Astrocyte (in vitro differentiated cells and primary cell): ENCODE results near the gene GGCT.

Source experiments
- EZH2 ChIP-seq: IDR thresholded peaks from 2 replicates; pipeline ENCODE4 v1.6.1; 2012; ENCODE audit warnings: mild to moderate bottlenecking, low read length, inconsistent platforms; ENCODE audit not compliant: insufficient read depth
- TF ChIP-seq, protein P1 (sequence below): IDR thresholded peaks from 2 replicates; pipeline ENCODE4 v1.5.1; 2011; ENCODE audit warnings: low read depth, mild to moderate bottlenecking, inconsistent platforms, low read length, moderate library complexity; ENCODE audit not compliant: insufficient read depth

DNA sequence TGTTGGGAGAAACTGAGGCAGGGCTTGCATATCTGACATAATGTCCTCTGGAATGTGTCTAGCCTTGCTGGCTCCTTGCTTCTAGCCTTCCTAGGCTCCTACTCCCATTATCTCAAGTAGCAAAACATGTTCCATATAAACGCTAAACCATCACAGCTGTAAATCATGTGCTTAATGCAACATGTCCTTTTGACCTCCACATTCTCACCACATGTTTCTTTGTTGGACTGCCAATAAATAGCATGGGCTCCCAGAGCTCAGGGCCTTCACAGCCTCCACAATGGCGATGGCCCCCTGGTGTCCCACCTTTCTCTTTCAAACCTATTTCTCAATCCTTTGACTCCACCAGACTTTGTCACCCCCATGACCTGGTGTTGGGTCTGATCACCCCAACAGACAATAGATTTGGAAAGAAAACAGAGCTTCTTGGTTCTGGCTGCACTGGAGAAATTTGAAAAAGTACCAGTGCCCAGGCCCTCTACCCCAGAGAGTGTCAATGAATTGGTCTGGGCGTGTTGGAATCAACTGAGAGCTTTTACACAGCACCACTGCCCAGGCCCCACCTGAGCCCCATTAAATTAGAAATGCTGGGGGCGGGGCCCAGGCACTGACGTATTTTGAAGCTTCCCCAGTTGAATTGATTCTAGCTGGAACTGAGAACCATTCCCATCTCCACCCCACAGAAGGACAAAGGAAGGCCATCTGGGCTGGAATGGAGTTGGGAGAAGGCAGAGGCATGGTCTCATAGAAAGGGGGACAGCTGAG is 41.3 kb upstream of the GGCT start:
- TF ChIP-seq, protein P1, sequence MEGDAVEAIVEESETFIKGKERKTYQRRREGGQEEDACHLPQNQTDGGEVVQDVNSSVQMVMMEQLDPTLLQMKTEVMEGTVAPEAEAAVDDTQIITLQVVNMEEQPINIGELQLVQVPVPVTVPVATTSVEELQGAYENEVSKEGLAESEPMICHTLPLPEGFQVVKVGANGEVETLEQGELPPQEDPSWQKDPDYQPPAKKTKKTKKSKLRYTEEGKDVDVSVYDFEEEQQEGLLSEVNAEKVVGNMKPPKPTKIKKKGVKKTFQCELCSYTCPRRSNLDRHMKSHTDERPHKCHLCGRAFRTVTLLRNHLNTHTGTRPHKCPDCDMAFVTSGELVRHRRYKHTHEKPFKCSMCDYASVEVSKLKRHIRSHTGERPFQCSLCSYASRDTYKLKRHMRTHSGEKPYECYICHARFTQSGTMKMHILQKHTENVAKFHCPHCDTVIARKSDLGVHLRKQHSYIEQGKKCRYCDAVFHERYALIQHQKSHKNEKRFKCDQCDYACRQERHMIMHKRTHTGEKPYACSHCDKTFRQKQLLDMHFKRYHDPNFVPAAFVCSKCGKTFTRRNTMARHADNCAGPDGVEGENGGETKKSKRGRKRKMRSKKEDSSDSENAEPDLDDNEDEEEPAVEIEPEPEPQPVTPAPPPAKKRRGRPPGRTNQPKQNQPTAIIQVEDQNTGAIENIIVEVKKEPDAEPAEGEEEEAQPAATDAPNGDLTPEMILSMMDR, result no peak
- no peak for TF ChIP-seq EZH2
